IMR-90 (cell line): ENCODE data around the gene RNF130. TPM values are rescaled to one million over a fixed set of nuclear protein-coding genes. Genes with fewer than 3 reads are reported as not detected.

Experiments
- ATAC-seq: fragments of 200-7000 bp; cut with Tn5 transposase; 2 replicates; pipeline ENCODE4 v1.9.1; 2020; ENCODE audit warnings: low read depth, mild to moderate bottlenecking, moderate library complexity
- BruUV-seq: library from RNA; stranded (reverse); fragments of 400-500 nt; replicated peaks from 2 replicates; lab custom pipeline; 2021; lab: Mats Ljungman, UMichigan
- CTCF ChIA-PET: fragments of 300-600 bp; formaldehyde crosslinking; extraction: SDS; loops from one replicate; lab custom pipeline; 2021; ENCODE audit warnings: antibody characterized with exemption; lab: Yijun Ruan, JAX
- POLR2A ChIA-PET: fragments of 300-600 bp; sonication (Branson Sonifier 250); formaldehyde crosslinking; loops from one replicate; lab custom pipeline; 2022; ENCODE audit warnings: antibody characterized with exemption; ENCODE audit not compliant: unreplicated experiment; lab: Charles Lee
- DNase-seq: peaks from one replicate; pipeline ENCODE4 v3.0.0; 2013
- H2AFZ ChIP-seq: replicated peaks from 2 replicates; pipeline ENCODE3; 2013; ENCODE audit warnings: low read length, mild to moderate bottlenecking; ENCODE audit not compliant: poor library complexity
- H2AK5ac ChIP-seq: 2 replicates; pipeline ENCODE4 v1.6.1; 2013; ENCODE audit warnings: low read depth, low read length, inconsistent platforms
- H2AK9ac ChIP-seq: replicated peaks from 2 replicates; pipeline ENCODE3; 2013; ENCODE audit warnings: mild to moderate bottlenecking, low read depth, low read length, moderate library complexity; ENCODE audit not compliant: poor library complexity
- H2BK120ac ChIP-seq: 2 replicates; pipeline ENCODE4 v1.6.1; 2013; ENCODE audit warnings: low read depth, low read length, inconsistent platforms
- H2BK15ac ChIP-seq: 3 replicates; pipeline ENCODE4 v1.6.1; 2013; ENCODE audit warnings: low read depth, low read length, inconsistent platforms
- H2BK20ac ChIP-seq: 2 replicates; pipeline ENCODE4 v1.6.1; 2013; ENCODE audit warnings: low read depth, mild to moderate bottlenecking, inconsistent platforms, low read length, moderate library complexity
- H2BK5ac ChIP-seq: 2 replicates; pipeline ENCODE4 v1.6.1; 2013; ENCODE audit warnings: mild to moderate bottlenecking, low read depth, low read length, inconsistent platforms; ENCODE audit not compliant: poor library complexity, severe bottlenecking
- H3K14ac ChIP-seq: replicated peaks from 2 replicates; pipeline ENCODE4 v1.6.1; 2013; ENCODE audit warnings: low read depth, low read length, inconsistent platforms
- H3K18ac ChIP-seq: 2 replicates; pipeline ENCODE4 v1.6.1; 2013; ENCODE audit warnings: low read depth, low read length, control low read depth
- H3K23ac ChIP-seq: 2 replicates; pipeline ENCODE4 v1.6.1; 2013; ENCODE audit warnings: low read depth, low read length, inconsistent platforms
- H3K27ac ChIP-seq: 2 replicates; pipeline ENCODE4 v1.5.1; 2013; ENCODE audit warnings: mild to moderate bottlenecking, control low read depth, low read length; ENCODE audit not compliant: insufficient read depth
- H3K27me3 ChIP-seq: 2 replicates; pipeline ENCODE4 v1.6.1; 2013; ENCODE audit warnings: low read length; ENCODE audit not compliant: control insufficient read depth, insufficient read depth
- H3K36me3 ChIP-seq: 2 replicates; pipeline ENCODE4 v1.6.1; 2013; ENCODE audit warnings: low read length, mixed read lengths; ENCODE audit not compliant: control insufficient read depth, insufficient read depth
- H3K4ac ChIP-seq: 2 replicates; pipeline ENCODE4 v1.6.1; 2013; ENCODE audit warnings: low read depth, low read length, inconsistent platforms
- H3K4me1 ChIP-seq: 2 replicates; pipeline ENCODE4 v1.6.1; 2013; ENCODE audit warnings: low read length, mixed read lengths; ENCODE audit not compliant: control insufficient read depth, insufficient read depth
- H3K4me2 ChIP-seq: 2 replicates; pipeline ENCODE4 v1.6.1; 2013; ENCODE audit warnings: low read depth, mild to moderate bottlenecking, control low read depth, low read length, moderate library complexity
- H3K4me3 ChIP-seq: 2 replicates; pipeline ENCODE4 v1.5.1; 2013; ENCODE audit warnings: low read depth, mild to moderate bottlenecking, control low read depth, low read length, moderate library complexity; ENCODE audit not compliant: insufficient read depth
- H3K56ac ChIP-seq: 2 replicates; pipeline ENCODE4 v1.6.1; 2013; ENCODE audit warnings: low read length, inconsistent platforms; ENCODE audit not compliant: insufficient read depth; ENCODE audit errors: extremely low read depth
- H3K79me1 ChIP-seq, 2 experiments: 2 replicates each; pipeline ENCODE4 v1.6.1; 2013; ENCODE audit warnings: low read length in 2 of 2, inconsistent platforms in 1 of 2, low read depth in 1 of 2
- H3K9ac ChIP-seq: 2 replicates; pipeline ENCODE4 v1.6.1; 2013; ENCODE audit warnings: low read depth, low read length, control low read depth
- H3K9me1 ChIP-seq: 2 replicates; pipeline ENCODE4 v1.6.1; 2013; ENCODE audit warnings: low read length, inconsistent platforms; ENCODE audit not compliant: insufficient read depth
- H3K9me3 ChIP-seq: 2 replicates; pipeline ENCODE4 v1.6.1; 2013; ENCODE audit warnings: low read length; ENCODE audit not compliant: control insufficient read depth, insufficient read depth
- H4K20me1 ChIP-seq: 2 replicates; pipeline ENCODE4 v1.6.1; 2013; ENCODE audit warnings: low read length, inconsistent platforms; ENCODE audit not compliant: insufficient read depth
- H4K5ac ChIP-seq: 2 replicates; pipeline ENCODE4 v1.6.1; 2013; ENCODE audit warnings: mild to moderate bottlenecking, low read depth, low read length, control low read depth
- H4K8ac ChIP-seq, 2 experiments: 2 replicates each; pipeline ENCODE4 v1.6.1; 2013; ENCODE audit warnings: low read depth in 2 of 2, low read length in 2 of 2, control low read depth in 1 of 2, inconsistent platforms in 1 of 2
- H4K91ac ChIP-seq: 2 replicates; pipeline ENCODE4 v1.6.1; 2013; ENCODE audit warnings: low read depth, low read length, inconsistent platforms; ENCODE audit not compliant: insufficient read depth
- BHLHE40 ChIP-seq: fragments of 150-350 bp; IDR thresholded peaks from 2 replicates; pipeline ENCODE4 v1.6.1; 2016; ENCODE audit warnings: mild to moderate bottlenecking, low read depth, low read length
- CHD1 ChIP-seq: IDR thresholded peaks from 2 replicates; pipeline ENCODE4 v1.6.1; 2012; ENCODE audit warnings: low read depth, low read length, improper control_type of control experiment
- FOS ChIP-seq: fragments of 150-350 bp; IDR thresholded peaks from 2 replicates; pipeline ENCODE4 v1.6.1; 2016; ENCODE audit warnings: low read depth, low read length
- MAZ ChIP-seq: IDR thresholded peaks from 2 replicates; pipeline ENCODE4 v1.6.1; 2012; ENCODE audit warnings: low read depth, mild to moderate bottlenecking, low read length, improper control_type of control experiment, moderate library complexity, borderline replicate concordance
- MXI1 ChIP-seq: IDR thresholded peaks from 2 replicates; pipeline ENCODE4 v1.6.1; 2012; ENCODE audit warnings: low read depth, mild to moderate bottlenecking, low read length, moderate library complexity, borderline replicate concordance
- NFE2L2 ChIP-seq: fragments of 150-350 bp; IDR thresholded peaks from 2 replicates; pipeline ENCODE4 v1.6.1; 2016; ENCODE audit warnings: low read depth, mild to moderate bottlenecking, low read length
- RAD21 ChIP-seq: IDR thresholded peaks from 2 replicates; pipeline ENCODE4 v1.6.1; 2012; ENCODE audit warnings: low read length, improper control_type of control experiment
- RFX5 ChIP-seq: IDR thresholded peaks from 2 replicates; pipeline ENCODE4 v1.8.0; 2012; ENCODE audit warnings: low read depth, mild to moderate bottlenecking, low read length, moderate library complexity
- SMC3 ChIP-seq: fragments of 150-350 bp; IDR thresholded peaks from 2 replicates; pipeline ENCODE4 v1.6.1; 2016; ENCODE audit warnings: low read depth, mild to moderate bottlenecking, antibody characterized with exemption, low read length, moderate library complexity
- WGBS, 2 experiments: methylation state at CpG; one replicate each; pipeline versions ENCODE4 v1.1.5 to v1.1.7; 2013; ENCODE audit warnings: missing lambda C conversion rate in 2 of 2; ENCODE audit not compliant: insufficient read length in 1 of 2; ENCODE audit errors: extremely low coverage in 2 of 2; 5-methylcytosine and 5-hydroxymethylcytosine counted together
- dilution Hi-C: fragments of 300-500 bp; cut with HindIII; formaldehyde crosslinking; loops from one replicate; pipeline ENCODE4 v1.14.3; 2018; ENCODE audit warnings: low sequenced_read_pairs; ENCODE audit not compliant: unreplicated experiment
- in situ Hi-C: fragments of 300-500 bp; cut with MboI; formaldehyde crosslinking; loops from 3 replicates; pipeline ENCODE4 v1.14.3; 2019; ENCODE audit warnings: low sequenced_read_pairs, inconsistent platforms, mixed read lengths
- intact Hi-C: fragments of 100-400 bp; cut with micrococcal nuclease; formaldehyde crosslinking; loops from 2 replicates; pipeline ENCODE4 v1.10.0; 2022
- polyA plus RNA-seq, 3 experiments: library from polyadenylated mRNA; depleted of rRNA; stranded (reverse); fragments of >200 nt; gene quantifications; 2 replicates each; pipeline ENCODE4 v1.2.3, GENCODE V29; 2012; ENCODE audit warnings: low replicate concordance in 1 of 3
- total RNA-seq: library from RNA; depleted of rRNA; stranded (reverse); fragments of >200 nt; gene quantifications from 2 replicates; pipeline ENCODE4 v1.2.3, GENCODE V29; 2012
- TF ChIP-seq, protein P1 (sequence below): fragments of 150-350 bp; IDR thresholded peaks from 2 replicates; pipeline ENCODE4 v1.6.1; 2017; ENCODE audit warnings: mild to moderate bottlenecking, antibody characterized with exemption, low read length, low read depth
- TF ChIP-seq, protein P2 (sequence below): conservative IDR thresholded peaks from 2 replicates; pipeline ENCODE4 v1.5.1; 2012; ENCODE audit warnings: mild to moderate bottlenecking, low read depth, low read length, improper control_type of control experiment

RNF130 gene
- total and polyA plus RNA-seq, 2 of the 4 experiments (the other 2 are of a cell fraction): 12.9 to 21.7 TPM

DNA sequence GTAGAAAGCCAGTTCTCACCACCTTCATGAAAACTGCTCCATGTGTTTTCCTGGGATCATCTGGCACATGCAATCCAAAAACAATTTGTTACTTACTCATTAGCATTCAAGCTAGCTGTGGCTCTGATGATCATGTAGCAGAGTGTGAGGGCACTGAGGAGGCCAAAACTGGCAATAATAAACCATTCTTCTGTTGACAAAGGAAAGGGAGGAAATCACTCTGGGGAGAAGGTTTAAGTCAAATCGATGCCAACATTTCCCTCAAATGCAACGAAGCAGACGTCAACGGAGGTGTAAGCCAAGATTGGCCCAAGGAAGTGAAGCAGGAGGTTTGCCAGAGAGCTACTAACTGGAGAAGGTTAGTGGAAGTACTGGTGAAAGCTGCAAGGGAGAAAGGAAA is 108.2 kb downstream of the RNF130 start:
- no peak overlapping the region for H4K8ac ChIP-seq
- no peak overlapping the region for H2BK20ac ChIP-seq
- no peak for ATAC-seq
- H2AK5ac ChIP-seq: no peak overlapping the region
- WGBS, 2 experiments: no CpG with 5 or more reads among the region's 4 CpGs
- H2AK9ac ChIP-seq: no peak overlapping the region
- no peak overlapping the region for H4K5ac ChIP-seq
- no peak overlapping the region for H3K56ac ChIP-seq
- H2AFZ ChIP-seq: no peak overlapping the region
- no peaks in the 10 kb centered on the region for H3K79me1 ChIP-seq
- ChIA-PET POLR2A (no interaction called here), CTCF (interaction anchor here (0.6 kb wide), 1 partner anchor 14 kb away, joined by 4 read pairs; no protein-coding TSS in a partner anchor)
- H4K91ac ChIP-seq: no peak overlapping the region
- no peak overlapping the region for H2BK15ac ChIP-seq
- H3K4me2 ChIP-seq: no peak overlapping the region
- dilution Hi-C loops: no loop called here
- H3K4me1 ChIP-seq: no peaks in the 10 kb centered on the region
- intact Hi-C loops: no loop called here
- DNase-seq: no peak
- H3K14ac ChIP-seq: no peak overlapping the region
- H3K4me3 ChIP-seq: no peak overlapping the region
- no peak overlapping the region for H2BK120ac ChIP-seq
- H4K20me1 ChIP-seq: no peaks in the 10 kb centered on the region
- H3K27ac ChIP-seq: no peak overlapping the region
- in situ Hi-C loops: no loop called here
- H3K9me3 ChIP-seq: no peaks in the 10 kb centered on the region
- H3K9ac ChIP-seq: no peak overlapping the region
- no peaks in the 10 kb centered on the region for H3K27me3 ChIP-seq
- no peak for TF ChIP-seq SMC3
- TF ChIP-seq, protein P1, sequence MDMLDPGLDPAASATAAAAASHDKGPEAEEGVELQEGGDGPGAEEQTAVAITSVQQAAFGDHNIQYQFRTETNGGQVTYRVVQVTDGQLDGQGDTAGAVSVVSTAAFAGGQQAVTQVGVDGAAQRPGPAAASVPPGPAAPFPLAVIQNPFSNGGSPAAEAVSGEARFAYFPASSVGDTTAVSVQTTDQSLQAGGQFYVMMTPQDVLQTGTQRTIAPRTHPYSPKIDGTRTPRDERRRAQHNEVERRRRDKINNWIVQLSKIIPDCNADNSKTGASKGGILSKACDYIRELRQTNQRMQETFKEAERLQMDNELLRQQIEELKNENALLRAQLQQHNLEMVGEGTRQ: no peak
- no peak for TF ChIP-seq BHLHE40
- TF ChIP-seq, protein P2, sequence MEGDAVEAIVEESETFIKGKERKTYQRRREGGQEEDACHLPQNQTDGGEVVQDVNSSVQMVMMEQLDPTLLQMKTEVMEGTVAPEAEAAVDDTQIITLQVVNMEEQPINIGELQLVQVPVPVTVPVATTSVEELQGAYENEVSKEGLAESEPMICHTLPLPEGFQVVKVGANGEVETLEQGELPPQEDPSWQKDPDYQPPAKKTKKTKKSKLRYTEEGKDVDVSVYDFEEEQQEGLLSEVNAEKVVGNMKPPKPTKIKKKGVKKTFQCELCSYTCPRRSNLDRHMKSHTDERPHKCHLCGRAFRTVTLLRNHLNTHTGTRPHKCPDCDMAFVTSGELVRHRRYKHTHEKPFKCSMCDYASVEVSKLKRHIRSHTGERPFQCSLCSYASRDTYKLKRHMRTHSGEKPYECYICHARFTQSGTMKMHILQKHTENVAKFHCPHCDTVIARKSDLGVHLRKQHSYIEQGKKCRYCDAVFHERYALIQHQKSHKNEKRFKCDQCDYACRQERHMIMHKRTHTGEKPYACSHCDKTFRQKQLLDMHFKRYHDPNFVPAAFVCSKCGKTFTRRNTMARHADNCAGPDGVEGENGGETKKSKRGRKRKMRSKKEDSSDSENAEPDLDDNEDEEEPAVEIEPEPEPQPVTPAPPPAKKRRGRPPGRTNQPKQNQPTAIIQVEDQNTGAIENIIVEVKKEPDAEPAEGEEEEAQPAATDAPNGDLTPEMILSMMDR: no peak
- no peak for TF ChIP-seq NFE2L2
- no peak for TF ChIP-seq RFX5
- no peak for TF ChIP-seq RAD21
- TF ChIP-seq FOS: no peak
- TF ChIP-seq MAZ: no peak
- TF ChIP-seq CHD1: no peak
- TF ChIP-seq MXI1: no peak
- BruUV-seq: no TSS peak
- H3K18ac ChIP-seq: no peak overlapping the region
- no peaks in the 10 kb centered on the region for H3K9me1 ChIP-seq
- H2BK5ac ChIP-seq: no peak overlapping the region
- no peak overlapping the region for H3K23ac ChIP-seq
- H3K4ac ChIP-seq: no peak overlapping the region
- H3K36me3 ChIP-seq: peaks cover 22% of the 10 kb centered on the region
